Caco-2 (cell line): ENCODE data around the gene DDX25. TPM values are rescaled to one million over a fixed set of nuclear protein-coding genes. Genes with fewer than 3 reads are reported as not detected.

ENCODE experiments used
- BruUV-seq: library from RNA; stranded (reverse); fragments of 400-500 nt; replicated peaks from 2 replicates; lab custom pipeline; 2021; lab: Mats Ljungman, UMichigan
- CTCF ChIA-PET: fragments of 300-600 bp; sonication (Branson Sonifier 250); formaldehyde crosslinking; loops from one replicate; lab custom pipeline; 2022; ENCODE audit warnings: antibody characterized with exemption; lab: Charles Lee
- POLR2A ChIA-PET: fragments of 300-600 bp; sonication (Branson Sonifier 250); formaldehyde crosslinking; loops from one replicate; lab custom pipeline; 2022; ENCODE audit warnings: antibody characterized with exemption; lab: Charles Lee
- DNase-seq, 2 experiments: peaks; one replicate each; pipeline versions ENCODE4 v3.0.0 to v3.0.0-alpha.2; 2020 to 2022
- H3K27me3 ChIP-seq: replicated peaks from 2 replicates; pipeline ENCODE4 v1.6.0; 2011; ENCODE audit warnings: low read length; ENCODE audit not compliant: control insufficient read depth, insufficient read depth
- H3K36me3 ChIP-seq: 2 replicates; pipeline ENCODE4 v1.5.1; 2011; ENCODE audit warnings: low read length; ENCODE audit not compliant: control insufficient read depth, insufficient read depth
- H3K4me1 ChIP-seq: fragments of 250-450 bp; sonication (Bioruptor Pico); 2 replicates; pipeline ENCODE4 v1.5.1; 2020; ENCODE audit warnings: mild to moderate bottlenecking
- H3K4me3 ChIP-seq: 2 replicates; pipeline ENCODE4 v1.5.1; 2011; ENCODE audit warnings: low read depth, mild to moderate bottlenecking, control low read depth, low read length
- H3K9me3 ChIP-seq: fragments of 250-450 bp; sonication (Bioruptor Pico); 2 replicates; pipeline ENCODE4 v1.5.1; 2020; ENCODE audit warnings: mild to moderate bottlenecking, moderate library complexity
- H3K27ac Mint-ChIP-seq: one replicate; pipeline ENCODE4 v1.8.0; 2022; ENCODE audit warnings: mixed read lengths; ENCODE audit not compliant: unreplicated experiment
- H3K27me3 Mint-ChIP-seq: one replicate; pipeline ENCODE4 v1.8.0; 2022; ENCODE audit warnings: mixed read lengths; ENCODE audit not compliant: insufficient read depth, unreplicated experiment
- H3K36me3 Mint-ChIP-seq: one replicate; pipeline ENCODE4 v1.8.0; 2022; ENCODE audit warnings: mild to moderate bottlenecking, mixed read lengths; ENCODE audit not compliant: insufficient read depth, unreplicated experiment
- H3K4me1 Mint-ChIP-seq: one replicate; pipeline ENCODE4 v1.8.0; 2022; ENCODE audit warnings: low read depth, mixed read lengths; ENCODE audit not compliant: unreplicated experiment
- H3K4me3 Mint-ChIP-seq: one replicate; pipeline ENCODE4 v1.8.0; 2022; ENCODE audit warnings: mild to moderate bottlenecking, moderate library complexity, mixed read lengths; ENCODE audit not compliant: unreplicated experiment
- H3K9me3 Mint-ChIP-seq: one replicate; pipeline ENCODE4 v1.8.0; 2022; ENCODE audit warnings: mixed read lengths; ENCODE audit not compliant: unreplicated experiment
- intact Hi-C: fragments of 100-400 bp; cut with micrococcal nuclease; formaldehyde crosslinking; loops from one replicate; pipeline ENCODE4 v1.10.0; 2022; ENCODE audit not compliant: unreplicated experiment
- total RNA-seq: library from RNA; stranded (reverse); gene quantifications from 2 replicates; pipeline ENCODE4 v1.2.3, GENCODE V29; 2022
- TF ChIP-seq, protein P1 (sequence below), 2 experiments: fragments of 200-600 bp in 1 of 2; IDR thresholded peaks; 1 replicate in 1 of 2; 2 replicates in 1 of 2; pipeline versions ENCODE4 v1.5.1 to v1.8.0; 2011 to 2022; ENCODE audit warnings: antibody characterized with exemption in 1 of 2, control low read depth in 1 of 2, inconsistent platforms in 1 of 2, low read depth in 1 of 2, low read length in 1 of 2, mild to moderate bottlenecking in 1 of 2, moderate library complexity in 1 of 2; ENCODE audit not compliant: insufficient read depth in 1 of 2, severe bottlenecking in 1 of 2, unreplicated experiment in 1 of 2

The DDX25 gene
- total RNA-seq, 1 experiment from 2014 or later = not detected

DNA sequence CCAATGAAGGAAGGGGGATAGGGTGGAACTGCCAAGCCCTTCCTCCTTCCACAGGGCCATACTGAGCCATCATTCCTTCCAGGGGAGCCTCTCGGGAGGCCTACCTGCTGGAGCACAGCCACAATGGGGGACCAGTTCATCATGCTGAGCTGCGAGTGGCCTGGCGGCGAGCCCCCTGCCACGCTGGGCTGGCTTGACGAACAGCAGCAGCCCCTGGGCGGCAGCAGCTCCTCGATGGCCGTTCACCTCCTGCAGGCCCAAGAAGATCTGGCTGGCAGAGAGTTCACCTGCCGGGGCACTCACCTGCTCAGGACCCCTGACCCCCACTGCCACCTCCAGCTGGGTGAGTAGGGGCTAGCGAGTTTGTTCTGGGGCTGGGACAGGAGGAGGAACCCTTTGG lies 47.4 kb downstream of the DDX25 start:
- H3K36me3 ChIP-seq = no peaks in the 10 kb centered on the region
- CTCF ChIA-PET = interaction anchor here (0.5 to 1.2 kb wide), 2 partner anchors 9 to 516 kb away, joined by 3 read pairs; no protein-coding TSS in a partner anchor
- H3K27ac Mint-ChIP-seq = no peak overlapping the region
- TF ChIP-seq, protein P1, sequence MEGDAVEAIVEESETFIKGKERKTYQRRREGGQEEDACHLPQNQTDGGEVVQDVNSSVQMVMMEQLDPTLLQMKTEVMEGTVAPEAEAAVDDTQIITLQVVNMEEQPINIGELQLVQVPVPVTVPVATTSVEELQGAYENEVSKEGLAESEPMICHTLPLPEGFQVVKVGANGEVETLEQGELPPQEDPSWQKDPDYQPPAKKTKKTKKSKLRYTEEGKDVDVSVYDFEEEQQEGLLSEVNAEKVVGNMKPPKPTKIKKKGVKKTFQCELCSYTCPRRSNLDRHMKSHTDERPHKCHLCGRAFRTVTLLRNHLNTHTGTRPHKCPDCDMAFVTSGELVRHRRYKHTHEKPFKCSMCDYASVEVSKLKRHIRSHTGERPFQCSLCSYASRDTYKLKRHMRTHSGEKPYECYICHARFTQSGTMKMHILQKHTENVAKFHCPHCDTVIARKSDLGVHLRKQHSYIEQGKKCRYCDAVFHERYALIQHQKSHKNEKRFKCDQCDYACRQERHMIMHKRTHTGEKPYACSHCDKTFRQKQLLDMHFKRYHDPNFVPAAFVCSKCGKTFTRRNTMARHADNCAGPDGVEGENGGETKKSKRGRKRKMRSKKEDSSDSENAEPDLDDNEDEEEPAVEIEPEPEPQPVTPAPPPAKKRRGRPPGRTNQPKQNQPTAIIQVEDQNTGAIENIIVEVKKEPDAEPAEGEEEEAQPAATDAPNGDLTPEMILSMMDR (IDR thresholded peaks at IDR 0.05; ENCODE audit: insufficient read depth in 1 of 2, low read depth in 1 of 2, low read length in 1 of 2, severe bottlenecking in 1 of 2, unreplicated experiment in 1 of 2) = no peak
- no peaks in the 10 kb centered on the region for H3K27me3 ChIP-seq
- no peaks in the 10 kb centered on the region for H3K4me1 ChIP-seq
- POLR2A ChIA-PET = no interaction called here
- DNase-seq = no peak
- BruUV-seq = no TSS peak
- H3K4me1 Mint-ChIP-seq = no peaks in the 10 kb centered on the region
- H3K36me3 Mint-ChIP-seq = no peaks in the 10 kb centered on the region
- no peak overlapping the region for H3K4me3 ChIP-seq
- H3K4me3 Mint-ChIP-seq = no peak overlapping the region
- intact Hi-C loops = no loop called here
- H3K9me3 ChIP-seq = no peaks in the 10 kb centered on the region
- peaks cover 4% of the 10 kb centered on the region for H3K27me3 Mint-ChIP-seq
- H3K9me3 Mint-ChIP-seq = no peaks in the 10 kb centered on the region

DNA sequence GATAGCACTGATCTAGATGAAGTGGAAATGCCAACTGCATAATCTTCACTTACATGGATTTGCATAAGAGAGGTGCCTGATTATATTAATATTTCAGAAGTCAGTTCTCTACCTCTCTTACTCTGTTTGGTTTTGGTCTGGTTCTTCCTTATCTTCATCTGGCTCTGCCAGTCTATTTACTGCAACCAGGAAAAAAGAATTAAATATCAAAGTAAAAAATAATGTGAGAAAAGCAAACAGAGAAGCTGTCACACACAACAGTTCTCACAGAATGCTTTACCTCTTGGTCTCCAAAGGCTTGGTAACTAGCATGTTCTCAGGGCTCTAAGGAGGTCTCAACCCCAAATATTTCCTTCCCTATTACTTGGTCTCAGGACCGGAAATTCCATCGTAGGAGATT lies 48.3 kb downstream of the DDX25 start:
- Mint-ChIP-seq H3K4me3 (no peak overlapping the region), H3K9me3 (no peaks in the 10 kb centered on the region), H3K4me1 (no peaks in the 10 kb centered on the region), H3K27ac (no peak overlapping the region), H3K36me3 (no peaks in the 10 kb centered on the region), H3K27me3 (peaks cover 4% of the 10 kb centered on the region)
- CTCF ChIA-PET = interaction anchor here (1.2 kb wide), 1 partner anchor 10 kb away, joined by 3 read pairs; no protein-coding TSS in a partner anchor
- POLR2A ChIA-PET = no interaction called here
- Histone ChIP-seq H3K27me3 (no peaks in the 10 kb centered on the region), H3K4me1 (no peaks in the 10 kb centered on the region), H3K36me3 (no peaks in the 10 kb centered on the region), H3K4me3 (no peak overlapping the region), H3K9me3 (no peaks in the 10 kb centered on the region)
- TF ChIP-seq, protein P1 (IDR thresholded peaks at IDR 0.05; ENCODE audit: insufficient read depth in 1 of 2, low read depth in 1 of 2, low read length in 1 of 2, severe bottlenecking in 1 of 2, unreplicated experiment in 1 of 2) = no peak
- BruUV-seq = no TSS peak
- intact Hi-C loops = no loop called here
- no peak for DNase-seq

DNA sequence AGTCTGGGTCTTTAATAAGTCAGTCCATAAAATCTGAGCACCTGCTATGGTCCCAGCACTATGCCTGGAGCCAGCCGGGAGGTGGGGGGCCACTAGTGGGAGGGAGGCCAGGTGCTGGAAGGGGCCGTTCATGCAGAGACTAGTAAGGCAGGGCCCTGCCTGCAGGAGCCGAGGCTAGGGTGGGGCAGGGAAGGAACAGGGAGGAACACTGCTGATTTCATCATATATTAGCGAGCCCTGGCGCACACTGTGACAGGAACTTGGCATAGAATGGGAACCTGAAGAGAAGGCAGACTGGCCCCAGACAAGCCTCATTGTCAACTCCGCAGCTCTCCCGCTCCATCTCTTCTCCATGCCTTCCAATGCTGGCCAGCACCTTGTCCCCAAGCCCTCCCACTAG lies 48.7 kb downstream of the DDX25 start:
- Mint-ChIP-seq H3K4me3 (no peak overlapping the region), H3K9me3 (no peaks in the 10 kb centered on the region), H3K36me3 (no peaks in the 10 kb centered on the region), H3K27me3 (peaks cover 4% of the 10 kb centered on the region), H3K27ac (no peak overlapping the region), H3K4me1 (no peaks in the 10 kb centered on the region)
- ChIA-PET POLR2A (no interaction called here), CTCF (no interaction called here)
- Histone ChIP-seq H3K4me3 (no peak overlapping the region), H3K36me3 (no peaks in the 10 kb centered on the region), H3K4me1 (no peaks in the 10 kb centered on the region), H3K9me3 (no peaks in the 10 kb centered on the region), H3K27me3 (no peaks in the 10 kb centered on the region)
- no peak for DNase-seq
- intact Hi-C loops = no loop called here
- BruUV-seq = no TSS peak
- TF ChIP-seq, protein P1 (IDR thresholded peaks at IDR 0.05; ENCODE audit: insufficient read depth in 1 of 2, low read depth in 1 of 2, low read length in 1 of 2, severe bottlenecking in 1 of 2, unreplicated experiment in 1 of 2) = no peak
